ENCODE data around the gene RNF181.
"Not testable (repeated sequence)": the region's sequence is repeated elsewhere in the genome, so short reads cannot be mapped to it uniquely, and the experiment has no call there.

Gene RNF181

GRCh38 chr2:85596486-85597143 lies 1.1 kb downstream of the RNF181 start:
- no peak for DNase-seq (ENCODE audit: low read depth in 3 of 3)

GRCh38 chr2:85597241-85597640 lies 1.7 kb downstream of the RNF181 start:
- no peak for DNase-seq (ENCODE audit: low read depth in 3 of 3)

- DNase-seq (ENCODE audit: low read depth in 3 of 3), result no peak
Measured at GRCh38 chr2:85598594-85599340, 3.2 kb downstream of the RNF181 start.

- no peak for DNase-seq (ENCODE audit: low read depth in 3 of 3)
Measured at GRCh38 chr2:85599468-85600234, 4.1 kb downstream of the RNF181 start.

- DNase-seq (ENCODE audit: low read depth in 3 of 3), result no peak
Measured at GRCh38 chr2:85600235-85600575, 4.7 kb downstream of the RNF181 start.

- DNase-seq (ENCODE audit: low read depth in 3 of 3), result no peak
Measured at GRCh38 chr2:85600951-85601770, 5.6 kb downstream of the RNF181 start.

- no peak for DNase-seq (ENCODE audit: low read depth in 3 of 3)
Measured at GRCh38 chr2:85601771-85602475, 6.4 kb downstream of the RNF181 start.

- peak; percentile 74 to 81 (median 75) for DNase-seq (ENCODE audit: low read depth in 3 of 3)
Measured at GRCh38 chr2:85602476-85603234, 7.1 kb downstream of the RNF181 start, which contains the start of gene TMEM150A. Gene TMEM150A (minus strand): TSS chr2:85602698. CDS start chr2:85601948, 750 bp downstream.

- not testable (repeated sequence) for DNase-seq (ENCODE audit: low read depth in 3 of 3)
Measured at GRCh38 chr2:85604133-85604444, 8.5 kb downstream of the RNF181 start.

GRCh38 chr2:85604568-85605339 lies 9.2 kb downstream of the RNF181 start:
- DNase-seq (ENCODE audit: low read depth in 3 of 3), result no peak

- no peak for DNase-seq (ENCODE audit: low read depth in 3 of 3)
Measured at GRCh38 chr2:85605406-85606115, 10.0 kb downstream of the RNF181 start.

GRCh38 chr2:85606116-85606455 lies 10.5 kb downstream of the RNF181 start:
- DNase-seq (ENCODE audit: low read depth in 3 of 3), result no peak

GRCh38 chr2:85607268-85608215 lies 12.0 kb downstream of the RNF181 start:
- no peak for DNase-seq (ENCODE audit: low read depth in 3 of 3)

GRCh38 chr2:85611217-85611704 lies 15.7 kb downstream of the RNF181 start:
- no peak for DNase-seq (ENCODE audit: low read depth in 3 of 3)

GRCh38 chr2:85611705-85612587 lies 16.4 kb downstream of the RNF181 start, which contains the start of gene C2orf68:
Gene C2orf68 (minus strand): TSS chr2:85612066. CDS start chr2:85611984, 82 bp downstream.
- DNase-seq (ENCODE audit: low read depth in 3 of 3), result peak; percentile 77 to 86 (median 77)

- no peak for DNase-seq (ENCODE audit: low read depth in 3 of 3)
Measured at GRCh38 chr2:85613717-85614515, 18.4 kb downstream of the RNF181 start.

Measured in stimulated activated CD4-positive, alpha-beta T cell treated with anti-CD3 and anti-CD28 coated beads, TNF-alpha, amount 100 ng/mL, for 48 hours (primary cell).